Astrocyte (in vitro differentiated cells and primary cell): ENCODE measurements around the gene ANGPTL3. TPM values are rescaled to one million over a fixed set of nuclear protein-coding genes. Genes with fewer than 3 reads are reported as not detected.

Experiments used
- DNase-seq: peaks from one replicate; pipeline ENCODE4 v3.0.0-alpha.2; 2010; ENCODE audit warnings: low read depth
- FAIRE-seq: peaks from 2 replicates; lab custom pipeline; 2011; peaks lifted over from hg19 to GRCh38; lab: Jason Lieb, UNC
- H2AFZ ChIP-seq: 2 replicates; pipeline ENCODE4 v1.6.0; 2012; ENCODE audit warnings: low read depth, low read length, inconsistent platforms
- H3K27ac ChIP-seq: 2 replicates; pipeline ENCODE4 v1.5.1; 2011; ENCODE audit warnings: low read depth, low read length, inconsistent platforms
- H3K27me3 ChIP-seq: 2 replicates; pipeline ENCODE4 v1.6.0; 2011; ENCODE audit warnings: low read length, inconsistent platforms; ENCODE audit not compliant: insufficient read depth
- H3K36me3 ChIP-seq: 2 replicates; pipeline ENCODE4 v1.5.1; 2011; ENCODE audit warnings: low read length, inconsistent platforms; ENCODE audit not compliant: insufficient read depth
- H3K4me1 ChIP-seq: 2 replicates; pipeline ENCODE4 v1.5.1; 2011; ENCODE audit warnings: low read length, inconsistent platforms; ENCODE audit not compliant: insufficient read depth
- H3K4me2 ChIP-seq: 2 replicates; pipeline ENCODE4 v1.6.0; 2012; ENCODE audit warnings: low read length, inconsistent platforms
- H3K4me3 ChIP-seq: 2 replicates; pipeline ENCODE4 v1.5.1; 2011; ENCODE audit warnings: low read depth, mild to moderate bottlenecking, low read length, inconsistent platforms; ENCODE audit not compliant: insufficient read depth
- H3K79me2 ChIP-seq: 2 replicates; pipeline ENCODE4 v1.6.0; 2012; ENCODE audit warnings: mild to moderate bottlenecking, low read length, inconsistent platforms; ENCODE audit not compliant: insufficient read depth
- H3K9ac ChIP-seq: 2 replicates; pipeline ENCODE4 v1.6.0; 2012; ENCODE audit warnings: mild to moderate bottlenecking, low read length, inconsistent platforms
- H3K9me3 ChIP-seq: 2 replicates; pipeline ENCODE4 v1.5.1; 2012; ENCODE audit warnings: low read depth, mild to moderate bottlenecking, low read length, inconsistent platforms; ENCODE audit not compliant: insufficient read depth
- H4K20me1 ChIP-seq: 2 replicates; pipeline ENCODE4 v1.6.0; 2012; ENCODE audit warnings: low read length, inconsistent platforms; ENCODE audit not compliant: insufficient read depth
- H3K27ac Mint-ChIP-seq: one replicate; pipeline ENCODE4 v1.8.0; 2021; ENCODE audit warnings: mild to moderate bottlenecking, mixed read lengths; ENCODE audit not compliant: unreplicated experiment
- H3K27me3 Mint-ChIP-seq: one replicate; pipeline ENCODE4 v1.8.0; 2021; ENCODE audit warnings: low read depth, mixed read lengths; ENCODE audit not compliant: unreplicated experiment
- H3K36me3 Mint-ChIP-seq: one replicate; pipeline ENCODE4 v1.8.0; 2021; ENCODE audit warnings: low read depth, mixed read lengths; ENCODE audit not compliant: unreplicated experiment
- H3K4me1 Mint-ChIP-seq: one replicate; pipeline ENCODE4 v1.8.0; 2021; ENCODE audit warnings: low read depth, mixed read lengths; ENCODE audit not compliant: unreplicated experiment
- H3K4me3 Mint-ChIP-seq: one replicate; pipeline ENCODE4 v1.8.0; 2021; ENCODE audit warnings: mild to moderate bottlenecking, moderate library complexity, mixed read lengths; ENCODE audit not compliant: unreplicated experiment
- H3K9me3 Mint-ChIP-seq: one replicate; pipeline ENCODE4 v1.8.0; 2021; ENCODE audit warnings: mild to moderate bottlenecking, mixed read lengths; ENCODE audit not compliant: unreplicated experiment
- EZH2 ChIP-seq: IDR thresholded peaks from 2 replicates; pipeline ENCODE4 v1.6.1; 2012; ENCODE audit warnings: mild to moderate bottlenecking, low read length, inconsistent platforms; ENCODE audit not compliant: insufficient read depth
- total RNA-seq: library from RNA; stranded (reverse); gene quantifications from 2 replicates; pipeline ENCODE4 v1.2.1, GENCODE V29; 2021
- TF ChIP-seq, protein P1 (sequence below): IDR thresholded peaks from 2 replicates; pipeline ENCODE4 v1.5.1; 2011; ENCODE audit warnings: low read depth, mild to moderate bottlenecking, inconsistent platforms, low read length, moderate library complexity; ENCODE audit not compliant: insufficient read depth

ANGPTL3 gene
- total RNA-seq, 1 donor from 2014 or later: not detected

DNA sequence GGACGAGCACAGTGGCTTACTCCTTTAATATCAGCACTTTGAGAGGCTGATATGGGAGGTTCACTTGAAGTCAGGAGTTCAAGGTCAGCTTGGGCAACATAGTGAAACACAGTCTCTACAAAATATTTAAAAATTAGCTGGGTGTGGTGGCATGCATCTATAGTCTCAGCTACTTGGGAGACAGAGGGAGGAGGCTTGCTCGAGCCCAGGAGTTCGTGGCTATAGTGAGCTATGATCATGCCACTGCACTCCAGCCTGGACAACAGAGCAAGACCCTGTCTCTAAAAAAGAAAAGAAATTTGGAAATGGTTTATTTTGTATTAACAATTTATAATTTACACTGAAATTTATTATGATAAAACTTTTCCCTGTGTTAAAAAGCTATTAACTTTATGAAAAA is 1.7 kb upstream of the ANGPTL3 start:
- H3K4me1 Mint-ChIP-seq: peaks cover 14% of the 10 kb centered on the region
- no peak for TF ChIP-seq EZH2
- TF ChIP-seq, protein P1, sequence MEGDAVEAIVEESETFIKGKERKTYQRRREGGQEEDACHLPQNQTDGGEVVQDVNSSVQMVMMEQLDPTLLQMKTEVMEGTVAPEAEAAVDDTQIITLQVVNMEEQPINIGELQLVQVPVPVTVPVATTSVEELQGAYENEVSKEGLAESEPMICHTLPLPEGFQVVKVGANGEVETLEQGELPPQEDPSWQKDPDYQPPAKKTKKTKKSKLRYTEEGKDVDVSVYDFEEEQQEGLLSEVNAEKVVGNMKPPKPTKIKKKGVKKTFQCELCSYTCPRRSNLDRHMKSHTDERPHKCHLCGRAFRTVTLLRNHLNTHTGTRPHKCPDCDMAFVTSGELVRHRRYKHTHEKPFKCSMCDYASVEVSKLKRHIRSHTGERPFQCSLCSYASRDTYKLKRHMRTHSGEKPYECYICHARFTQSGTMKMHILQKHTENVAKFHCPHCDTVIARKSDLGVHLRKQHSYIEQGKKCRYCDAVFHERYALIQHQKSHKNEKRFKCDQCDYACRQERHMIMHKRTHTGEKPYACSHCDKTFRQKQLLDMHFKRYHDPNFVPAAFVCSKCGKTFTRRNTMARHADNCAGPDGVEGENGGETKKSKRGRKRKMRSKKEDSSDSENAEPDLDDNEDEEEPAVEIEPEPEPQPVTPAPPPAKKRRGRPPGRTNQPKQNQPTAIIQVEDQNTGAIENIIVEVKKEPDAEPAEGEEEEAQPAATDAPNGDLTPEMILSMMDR: no peak
- H3K27me3 ChIP-seq: no peaks in the 10 kb centered on the region
- no peaks in the 10 kb centered on the region for H3K79me2 ChIP-seq
- no peak overlapping the region for H3K4me3 ChIP-seq
- H3K27me3 Mint-ChIP-seq: no peaks in the 10 kb centered on the region
- H2AFZ ChIP-seq: no peak overlapping the region
- H3K4me3 Mint-ChIP-seq: no peak overlapping the region
- H3K9ac ChIP-seq: no peak overlapping the region
- no peaks in the 10 kb centered on the region for H3K9me3 Mint-ChIP-seq
- FAIRE-seq (no peak), DNase-seq (no peak)
- H3K9me3 ChIP-seq: no peaks in the 10 kb centered on the region
- no peaks in the 10 kb centered on the region for H3K36me3 Mint-ChIP-seq
- H3K4me1 ChIP-seq: no peaks in the 10 kb centered on the region
- no peaks in the 10 kb centered on the region for H3K36me3 ChIP-seq
- H3K27ac Mint-ChIP-seq: no peak overlapping the region
- no peaks in the 10 kb centered on the region for H4K20me1 ChIP-seq
- H3K27ac ChIP-seq: no peak overlapping the region
- H3K4me2 ChIP-seq: no peak overlapping the region

DNA sequence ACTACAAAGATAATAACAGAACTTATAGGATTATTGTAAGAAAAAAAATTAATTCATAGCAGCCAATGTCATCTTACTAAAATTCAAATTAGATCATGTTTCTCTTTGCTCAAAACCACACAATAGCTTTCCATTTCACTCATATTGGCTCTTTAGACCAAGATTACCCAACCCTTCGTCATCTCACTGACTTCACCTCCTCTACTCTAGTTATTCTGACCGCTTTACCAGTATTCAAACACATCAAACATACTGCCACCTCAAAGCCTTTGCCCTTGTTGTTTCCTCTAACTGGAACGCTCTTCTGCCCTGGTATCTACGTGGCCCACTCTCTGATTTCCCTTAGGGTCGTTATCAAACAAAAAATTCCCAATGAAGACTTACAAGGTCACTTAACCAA is 1.7 kb downstream of the ANGPTL3 start:
- Histone ChIP-seq H3K27me3 (no peaks in the 10 kb centered on the region), H3K4me1 (no peaks in the 10 kb centered on the region), H3K4me3 (no peak overlapping the region), H3K4me2 (no peak overlapping the region), H3K79me2 (no peaks in the 10 kb centered on the region), H3K27ac (no peak overlapping the region), H3K36me3 (no peaks in the 10 kb centered on the region), H4K20me1 (no peaks in the 10 kb centered on the region), H2AFZ (no peak overlapping the region), H3K9ac (no peak overlapping the region), H3K9me3 (no peaks in the 10 kb centered on the region)
- peak; percentile 20 for DNase-seq
- Mint-ChIP-seq H3K4me1 (peaks cover 3% of the 10 kb centered on the region), H3K9me3 (no peaks in the 10 kb centered on the region), H3K4me3 (no peak overlapping the region), H3K36me3 (no peaks in the 10 kb centered on the region), H3K27ac (no peak overlapping the region), H3K27me3 (no peaks in the 10 kb centered on the region)
- TF ChIP-seq EZH2: no peak
- TF ChIP-seq, protein P1: no peak
- FAIRE-seq: no peak

DNA sequence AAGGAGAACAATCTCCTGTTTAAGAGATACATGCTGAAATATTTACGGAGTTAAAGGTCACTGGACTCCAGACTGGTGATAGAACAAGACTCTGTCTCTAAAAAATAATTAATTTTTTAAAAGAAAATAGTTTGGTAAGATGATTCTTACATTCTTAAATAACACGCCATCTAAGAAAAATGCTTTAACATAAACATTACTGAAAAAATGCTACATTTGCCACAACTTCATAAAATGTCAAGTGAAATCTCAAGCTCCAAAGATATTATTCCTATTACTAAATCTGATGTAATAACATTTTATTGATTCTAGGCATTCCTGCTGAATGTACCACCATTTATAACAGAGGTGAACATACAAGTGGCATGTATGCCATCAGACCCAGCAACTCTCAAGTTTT is 4.1 kb downstream of the ANGPTL3 start:
- Histone ChIP-seq H3K9ac (no peak overlapping the region), H3K4me3 (no peak overlapping the region), H3K9me3 (no peaks in the 10 kb centered on the region), H3K4me1 (no peaks in the 10 kb centered on the region), H4K20me1 (no peaks in the 10 kb centered on the region), H3K4me2 (no peak overlapping the region), H3K27ac (no peak overlapping the region), H2AFZ (no peak overlapping the region), H3K79me2 (no peaks in the 10 kb centered on the region), H3K36me3 (no peaks in the 10 kb centered on the region), H3K27me3 (no peaks in the 10 kb centered on the region)
- TF ChIP-seq EZH2: no peak
- TF ChIP-seq, protein P1: no peak
- Mint-ChIP-seq H3K9me3 (no peaks in the 10 kb centered on the region), H3K4me3 (no peak overlapping the region), H3K4me1 (no peaks in the 10 kb centered on the region), H3K36me3 (no peaks in the 10 kb centered on the region), H3K27me3 (no peaks in the 10 kb centered on the region), H3K27ac (no peak overlapping the region)
- FAIRE-seq: no peak
- DNase-seq: peak; percentile 14
